Stimulated activated CD8-positive, alpha-beta memory T cell treated with anti-CD3 and anti-CD28 coated beads, Interleukin-15, amount 100 ng/mL, for 48 hours (primary cell): ENCODE data around the gene WDR70.
"Not testable (repeated sequence)": the region's sequence is repeated elsewhere in the genome, so short reads cannot be mapped to it uniquely, and the experiment has no call there.

ENCODE experiments used
- DNase-seq, 2 donors: peaks; one replicate each; pipeline ENCODE4 v3.0.0-alpha.2; 2020; ENCODE audit warnings: low read depth in 2 of 2

Gene WDR70

DNA sequence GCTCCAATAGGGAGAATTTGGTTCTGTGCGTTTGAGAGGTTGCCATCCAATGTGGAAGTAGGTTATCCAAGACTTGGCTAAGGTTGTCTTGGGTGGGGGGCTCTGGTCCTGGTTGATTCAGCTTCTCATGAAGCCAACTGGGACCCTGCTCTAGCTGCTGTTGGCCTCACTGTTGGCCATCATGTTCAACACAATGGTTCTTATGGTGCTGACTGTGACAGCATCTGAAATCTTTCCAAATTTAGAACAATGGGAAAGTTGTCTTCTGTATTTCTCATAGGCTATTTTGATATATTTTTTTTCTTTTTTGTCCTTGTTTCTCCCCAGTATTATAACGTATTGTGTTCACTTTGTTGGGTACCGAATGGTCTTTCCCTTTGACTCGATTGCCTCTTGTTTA is 388.8 kb downstream of the WDR70 start:
- DNase-seq: no peak

DNA sequence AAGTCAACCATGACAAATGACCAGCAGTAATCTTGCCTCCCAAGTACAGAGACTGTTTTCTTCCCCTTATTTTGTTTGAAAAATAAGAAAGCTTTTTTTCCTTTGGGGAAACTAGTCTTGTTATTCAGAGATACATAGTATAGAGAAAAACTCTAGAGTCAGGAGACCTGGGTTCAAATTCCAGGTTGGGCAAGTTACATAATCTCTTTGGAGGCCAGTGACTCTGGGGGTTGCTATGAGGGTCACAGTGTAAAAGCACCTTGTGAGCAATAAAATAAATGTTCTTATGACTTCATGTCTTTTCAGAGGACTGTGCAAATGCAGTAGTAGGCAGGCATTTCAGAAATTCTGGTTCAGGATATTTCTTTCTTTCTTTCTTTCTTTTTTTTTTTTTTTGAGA is 389.3 kb downstream of the WDR70 start:
- no peak for DNase-seq

DNA sequence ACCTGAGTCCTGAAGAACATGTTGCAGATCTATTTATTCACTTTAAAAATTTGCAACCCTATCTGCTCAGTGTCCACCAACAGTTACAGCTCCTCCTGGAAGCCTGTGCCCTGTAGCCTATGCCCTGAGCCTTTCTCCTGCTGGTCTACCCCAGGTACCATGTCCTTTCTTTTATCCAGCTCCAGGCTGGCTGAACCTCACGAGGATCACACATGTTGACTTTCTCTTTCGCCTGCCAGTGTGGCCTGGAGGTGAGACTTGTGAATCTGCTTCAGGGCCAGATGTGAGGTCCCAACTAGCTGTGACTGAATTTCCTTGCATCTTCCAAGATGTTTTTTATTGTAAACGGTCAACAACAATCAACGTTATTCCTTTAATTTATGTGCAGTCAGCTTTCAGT is 390.0 kb downstream of the WDR70 start:
- no peak for DNase-seq

- no peak for DNase-seq
Observed at GRCh38 chr5:37769840-37770239, 390.7 kb downstream of the WDR70 start.

- no peak for DNase-seq
Observed at GRCh38 chr5:37770786-37771185, 391.7 kb downstream of the WDR70 start.

- no peak for DNase-seq
Observed at GRCh38 chr5:37771203-37771611, 392.1 kb downstream of the WDR70 start.

GRCh38 chr5:37771731-37772130 is 392.6 kb downstream of the WDR70 start:
- DNase-seq: no peak

- no peak for DNase-seq
Observed at GRCh38 chr5:37772255-37772654, 393.1 kb downstream of the WDR70 start.

GRCh38 chr5:37773809-37774208 is 394.7 kb downstream of the WDR70 start:
- no peak for DNase-seq

DNA sequence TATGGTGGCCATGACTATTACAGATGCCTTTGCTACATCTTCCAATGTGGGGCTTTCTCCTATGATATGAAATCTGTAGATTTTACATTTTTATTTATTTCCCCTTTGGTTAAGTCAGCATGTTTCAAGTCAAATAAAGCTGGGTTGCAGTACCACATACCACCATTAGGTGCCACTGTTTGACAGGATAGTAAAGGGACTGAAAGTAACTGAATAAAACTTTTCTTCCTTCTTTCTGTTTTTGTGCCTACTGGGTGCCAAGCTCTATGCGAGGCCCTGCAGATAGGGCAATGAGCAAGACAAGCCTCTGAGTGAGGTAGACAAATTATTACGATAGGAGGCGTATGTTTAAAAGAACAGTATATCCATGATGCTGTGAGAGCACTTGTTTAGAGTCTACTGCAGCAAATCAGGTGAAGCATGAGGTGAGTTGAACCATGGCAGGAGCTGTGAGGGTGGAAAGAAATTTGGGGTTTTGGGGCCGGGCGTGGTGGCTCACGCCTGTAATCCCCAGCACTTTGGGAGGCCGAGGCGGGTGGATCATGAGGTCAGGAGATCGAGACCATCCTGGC is 395.9 kb downstream of the WDR70 start:
- DNase-seq: no peak

DNA sequence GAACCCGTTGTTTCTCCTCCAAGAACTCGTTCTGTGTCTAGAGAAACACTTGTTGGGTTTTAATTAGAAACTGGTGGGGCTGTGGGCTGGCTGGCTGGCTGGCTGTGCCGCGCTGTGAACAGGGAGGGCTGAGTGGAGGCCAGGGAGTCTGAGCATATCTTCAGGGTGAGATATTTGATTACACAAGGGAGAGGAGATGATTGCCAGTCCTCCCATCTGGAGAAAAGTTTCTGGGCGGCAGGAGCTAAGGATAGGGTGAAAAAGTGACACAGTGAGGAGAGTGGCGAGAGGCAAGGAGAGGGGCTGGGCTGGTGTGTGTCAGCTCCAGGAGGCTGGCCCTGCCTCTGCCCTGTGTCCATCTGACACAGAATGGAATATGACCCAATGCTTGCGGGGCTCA is 397.7 kb downstream of the WDR70 start:
- no peak for DNase-seq

GRCh38 chr5:37777432-37778130 is 398.5 kb downstream of the WDR70 start:
- DNase-seq: no peak

GRCh38 chr5:37781409-37781808 is 402.3 kb downstream of the WDR70 start:
- DNase-seq: not testable (repeated sequence)

DNA sequence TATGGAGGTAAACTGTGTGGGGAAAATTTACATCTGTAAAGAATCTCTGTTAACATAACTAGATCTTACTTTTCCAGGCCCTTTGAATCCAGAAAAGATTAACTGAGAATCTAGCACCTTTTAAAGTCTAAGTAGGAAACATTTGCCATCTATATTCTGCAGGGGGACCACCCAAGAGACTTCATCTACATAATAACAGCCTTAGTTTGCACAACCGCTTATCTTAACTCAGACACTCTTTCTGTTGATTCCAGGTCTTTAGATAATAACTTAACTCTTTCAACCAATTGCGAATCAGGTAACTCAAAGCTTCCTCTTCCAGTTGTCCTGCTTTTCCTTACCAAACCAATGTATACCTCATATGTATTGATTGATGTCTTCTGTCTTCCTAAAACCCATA is 407.3 kb downstream of the WDR70 start:
- no peak for DNase-seq

- no peak for DNase-seq
Observed at GRCh38 chr5:37786862-37787519, 407.9 kb downstream of the WDR70 start.

GRCh38 chr5:37787742-37788141 is 408.6 kb downstream of the WDR70 start:
- DNase-seq: no peak

DNA sequence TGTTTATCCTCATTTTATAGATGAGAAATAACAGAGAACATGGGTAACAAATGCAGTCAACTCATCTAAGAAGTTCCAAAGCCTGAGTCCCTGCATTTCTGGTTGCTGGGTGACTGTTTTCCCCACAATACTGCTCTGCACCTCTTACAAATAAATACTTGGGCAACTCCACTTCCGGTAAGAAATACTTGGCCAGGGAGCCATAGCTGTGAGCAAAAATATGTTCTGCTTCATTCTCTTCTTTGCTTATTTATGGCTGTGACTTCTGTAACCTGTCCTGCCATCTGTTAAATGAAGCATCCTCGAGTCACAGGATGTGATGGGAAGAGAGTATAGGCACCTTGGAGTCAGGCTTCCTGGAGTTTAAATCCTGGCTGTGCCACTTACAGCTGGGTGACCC is 410.9 kb downstream of the WDR70 start:
- no peak for DNase-seq

- no peak for DNase-seq
Observed at GRCh38 chr5:37791321-37791720, 412.2 kb downstream of the WDR70 start.

- DNase-seq: no peak
Observed at GRCh38 chr5:37792975-37793631, 414.0 kb downstream of the WDR70 start.

GRCh38 chr5:37795292-37795691 is 416.2 kb downstream of the WDR70 start:
- DNase-seq: not testable (repeated sequence)

DNA sequence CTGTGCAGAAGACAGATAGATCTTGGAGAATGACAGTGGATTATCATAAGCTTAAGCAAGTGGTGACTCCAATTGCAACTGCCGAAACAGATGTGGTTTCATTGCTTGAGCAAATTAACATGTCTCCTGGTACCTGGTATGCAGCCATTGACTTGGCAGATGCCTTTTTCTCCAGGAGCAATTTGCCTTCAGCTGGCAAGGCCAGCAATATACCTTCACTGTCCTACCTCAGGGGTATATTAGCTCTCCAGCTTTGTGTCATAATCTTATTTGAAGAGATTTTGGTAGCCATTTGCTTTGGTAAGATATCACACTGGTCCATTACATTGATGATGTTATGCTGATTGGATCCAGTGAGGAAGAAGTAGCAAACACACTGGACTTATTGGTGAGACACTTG is 417.3 kb downstream of the WDR70 start:
- DNase-seq: not testable (repeated sequence)

DNA sequence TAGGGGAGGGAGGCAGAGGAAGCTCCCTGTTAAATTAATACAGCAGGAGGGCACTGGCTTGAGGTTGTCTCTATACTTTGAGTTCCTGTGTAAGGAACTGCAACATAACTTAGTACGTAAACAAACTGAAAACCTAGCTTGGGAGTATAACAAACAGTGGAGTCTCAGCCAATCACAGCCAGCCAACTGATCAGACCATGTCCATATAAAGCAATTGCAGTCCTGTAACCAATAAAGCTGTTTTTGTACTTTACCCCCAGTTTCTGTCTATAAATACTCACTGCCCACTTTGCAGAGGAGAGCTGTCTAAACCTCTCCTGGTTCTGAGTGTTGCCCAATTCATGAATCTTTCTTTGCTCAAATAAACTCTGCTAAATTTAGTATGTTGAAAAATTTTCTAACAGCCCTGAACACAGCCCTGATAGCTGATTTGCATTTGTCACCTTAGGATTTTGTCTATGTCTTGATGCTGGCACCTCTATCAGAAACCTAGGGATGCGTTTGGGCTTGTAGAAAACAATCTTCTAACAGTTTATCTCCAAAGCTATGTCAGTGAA is 420.8 kb downstream of the WDR70 start:
- DNase-seq: no peak
